ENCODE data around the gene CYP8B1. TPM values are rescaled to one million over a fixed set of nuclear protein-coding genes. Genes with fewer than 3 reads are reported as not detected.

CYP8B1 gene
- total and polyA plus RNA-seq, 2 of the 13 experiments (the other 11 are each of a cell fraction or from before 2014, with no cell fraction given): 0.58 to 2.0 TPM

GRCh38 chr3:42880601-42881451 lies 5.1 kb upstream of the CYP8B1 start (continued):
- TF ChIP-seq AHDC1 (CRISPR knock-in tag; IDR thresholded peaks at IDR 0.05; ENCODE audit: borderline replicate concordance): no peak
- 0 out of 2 replicates have a peak, but pooled peaks have one; percentile 28 for TF ChIP-seq MEF2D (CRISPR knock-in tag; IDR thresholded peaks at IDR 0.05)
- no peak for TF ChIP-seq RBM22 (optimal IDR thresholded peaks at IDR 0.05; ENCODE audit: low read length)
- no peak for TF ChIP-seq ZNF17 (CRISPR knock-in tag; IDR thresholded peaks at IDR 0.05)
- TF ChIP-seq ZNF878 (CRISPR knock-in tag; IDR thresholded peaks at IDR 0.05): no peak
- no peak for TF ChIP-seq HOMEZ (CRISPR knock-in tag; IDR thresholded peaks at IDR 0.05; ENCODE audit: low read depth)
- 0 out of 2 replicates have a peak, but pooled peaks have one; percentile 29 for TF ChIP-seq ZNF292 (CRISPR knock-in tag; IDR thresholded peaks at IDR 0.05; ENCODE audit: borderline replicate concordance, low read depth)
- TF ChIP-seq E2F5 (CRISPR knock-in tag; conservative IDR thresholded peaks at IDR 0.05): no peak
- TF ChIP-seq ZBTB8A (CRISPR knock-in tag; IDR thresholded peaks at IDR 0.05; ENCODE audit: borderline replicate concordance, low read depth): no peak
- no peak for TF ChIP-seq MTF2 (CRISPR knock-in tag; IDR thresholded peaks at IDR 0.05; ENCODE audit: borderline replicate concordance)
- no peak for TF ChIP-seq PAX8 (CRISPR knock-in tag; IDR thresholded peaks at IDR 0.05; ENCODE audit: borderline replicate concordance)
- TF ChIP-seq GLI4 (CRISPR knock-in tag; IDR thresholded peaks at IDR 0.05; ENCODE audit: borderline replicate concordance): 0 out of 2 replicates have a peak, but pooled peaks have one; percentile 47
- no peak for TF ChIP-seq GPN1 (CRISPR knock-in tag; IDR thresholded peaks at IDR 0.05; ENCODE audit: borderline replicate concordance)
- peak; percentile 74 for TF ChIP-seq ELF1 (CRISPR knock-in tag; IDR thresholded peaks at IDR 0.05)
- TF ChIP-seq HIVEP1 (CRISPR knock-in tag; IDR thresholded peaks at IDR 0.05): no peak
- no peak for TF ChIP-seq MZF1 (CRISPR knock-in tag; IDR thresholded peaks at IDR 0.05; ENCODE audit: borderline replicate concordance)
- TF ChIP-seq ZNF768 (CRISPR knock-in tag; IDR thresholded peaks at IDR 0.05): peak; percentile 45; the same call in 1 of the 2 replicates
- no peak for TF ChIP-seq DBP (CRISPR knock-in tag; IDR thresholded peaks at IDR 0.05; ENCODE audit: not compliant biosample characterization)

Data from HepG2 (cell line).